ENCODE data around the gene CCR6.
"Not testable (repeated sequence)": the region's sequence is repeated elsewhere in the genome, so short reads cannot be mapped to it uniquely, and the experiment has no call there.

Gene CCR6

GRCh38 chr6:167178896-167179655 lies 56.2 kb downstream of the CCR6 start:
- not testable (repeated sequence) for DNase-seq

GRCh38 chr6:167180086-167180485 lies 57.2 kb downstream of the CCR6 start:
- not testable (repeated sequence) for DNase-seq

- DNase-seq, result not testable (repeated sequence)
These were observed 58.5 kb downstream of the CCR6 start for GRCh38 chr6:167181351-167181750.

GRCh38 chr6:167182913-167183314 lies 60.0 kb downstream of the CCR6 start:
- not testable (repeated sequence) for DNase-seq

- DNase-seq, result not testable (repeated sequence)
These were observed 62.2 kb downstream of the CCR6 start for GRCh38 chr6:167185101-167185500.

GRCh38 chr6:167187275-167187674 lies 64.4 kb downstream of the CCR6 start:
- not testable (repeated sequence) for DNase-seq

Measured in bone marrow (tissue), 2 donors.